Activated CD8-positive, alpha-beta memory T cell treated with anti-CD3 and anti-CD28 coated beads, Interleukin-2, amount 50 U/mL, for 1 hour (primary cell): ENCODE measurements around the gene ESYT2.

ENCODE experiments used
- DNase-seq: peaks from one replicate; pipeline ENCODE4 v3.0.0-alpha.2; 2020; ENCODE audit errors: extremely low read depth

The ESYT2 gene

GRCh38 chr7:158771213-158771834 is 58.0 kb downstream of the ESYT2 start:
- DNase-seq = no peak

- DNase-seq = no peak
Observed at GRCh38 chr7:158767707-158768106, 61.6 kb downstream of the ESYT2 start.

GRCh38 chr7:158766570-158767281 is 62.6 kb downstream of the ESYT2 start:
- no peak for DNase-seq

GRCh38 chr7:158765020-158765419 is 64.3 kb downstream of the ESYT2 start:
- DNase-seq = no peak

- no peak for DNase-seq
Observed at GRCh38 chr7:158763454-158764033, 65.8 kb downstream of the ESYT2 start.

GRCh38 chr7:158761945-158762344 is 67.4 kb downstream of the ESYT2 start:
- DNase-seq = no peak

- DNase-seq = no peak
Observed at GRCh38 chr7:158760936-158761335, 68.4 kb downstream of the ESYT2 start.

- DNase-seq = no peak
Observed at GRCh38 chr7:158760445-158760764, 68.9 kb downstream of the ESYT2 start.

- no peak for DNase-seq
Observed at GRCh38 chr7:158759749-158760444, 69.4 kb downstream of the ESYT2 start.

- no peak for DNase-seq
Observed at GRCh38 chr7:158759245-158759614, 70.1 kb downstream of the ESYT2 start.

- no peak for DNase-seq
Observed at GRCh38 chr7:158758586-158759244, 70.6 kb downstream of the ESYT2 start.

GRCh38 chr7:158757404-158757989 is 71.8 kb downstream of the ESYT2 start:
- no peak for DNase-seq

- no peak for DNase-seq
Observed at GRCh38 chr7:158754746-158755444, 74.4 kb downstream of the ESYT2 start.

GRCh38 chr7:158753900-158754299 is 75.4 kb downstream of the ESYT2 start:
- no peak for DNase-seq

GRCh38 chr7:158751751-158752150 is 77.6 kb downstream of the ESYT2 start:
- no peak for DNase-seq

- no peak for DNase-seq
Observed at GRCh38 chr7:158751199-158751598, 78.1 kb downstream of the ESYT2 start.

- DNase-seq = no peak
Observed at GRCh38 chr7:158750702-158751101, 78.6 kb downstream of the ESYT2 start.

- DNase-seq = no peak
Observed at GRCh38 chr7:158749396-158749795, 79.9 kb downstream of the ESYT2 start.

GRCh38 chr7:158748335-158748734 is 81.0 kb downstream of the ESYT2 start:
- no peak for DNase-seq

- no peak for DNase-seq
Observed at GRCh38 chr7:158747408-158747807, 81.9 kb downstream of the ESYT2 start.

- no peak for DNase-seq
Observed at GRCh38 chr7:158746957-158747356, 82.4 kb downstream of the ESYT2 start.
